Left hindlimb (tissue), 1 donor: ENCODE measurements around the gene CREBL2.
"Not testable (repeated sequence)": the region's sequence is repeated elsewhere in the genome, so short reads cannot be mapped to it uniquely, and the experiment has no call there.

Experiments used
- DNase-seq: peaks from one replicate; pipeline ENCODE4 v3.0.0-alpha.2; 2018

Gene CREBL2

DNA sequence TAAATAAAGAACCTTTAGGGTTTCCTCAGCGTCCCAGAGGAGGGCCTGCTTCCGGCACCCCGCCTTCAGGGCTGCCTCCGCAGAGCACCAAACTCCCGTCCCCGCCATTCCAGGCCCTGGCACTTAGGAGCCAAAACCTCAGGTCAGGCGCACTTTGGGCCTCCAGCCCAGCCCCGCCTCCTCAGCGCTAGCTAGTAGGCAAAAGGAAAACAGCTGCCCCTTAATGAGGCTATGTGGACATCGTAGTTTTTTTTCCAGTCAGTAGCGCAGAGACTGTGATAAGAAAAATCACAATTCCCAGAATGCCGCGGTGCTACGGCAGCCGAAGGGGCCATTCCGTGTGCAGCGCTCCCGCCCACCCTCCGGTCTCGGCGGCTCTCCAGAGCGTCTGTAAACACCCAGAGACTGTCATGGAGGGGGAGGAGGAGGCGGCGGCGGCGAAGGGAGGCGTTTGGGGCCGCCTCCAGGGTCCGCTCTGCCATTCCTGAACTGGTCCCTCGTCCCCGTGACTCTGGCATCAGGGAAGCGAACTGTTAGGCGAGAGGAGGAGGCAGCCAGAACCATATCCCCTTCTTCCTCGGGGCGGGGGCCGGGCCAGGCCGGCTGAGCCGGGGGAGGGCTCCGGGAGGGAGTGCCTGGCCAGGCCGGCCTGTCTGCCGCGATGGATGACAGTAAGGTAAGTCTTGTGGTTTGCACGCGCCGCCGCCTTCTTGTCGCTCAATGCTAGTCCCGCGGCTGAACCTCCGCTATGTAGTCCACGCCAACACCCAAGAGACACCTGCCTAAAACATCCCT is at the start of gene CREBL2:
Gene CREBL2 (plus strand): TSS at position 365 of the 795 bp plus-strand sequence. CDS start 297 bp downstream, at position 662.
- peak; percentile 95 for DNase-seq

DNA sequence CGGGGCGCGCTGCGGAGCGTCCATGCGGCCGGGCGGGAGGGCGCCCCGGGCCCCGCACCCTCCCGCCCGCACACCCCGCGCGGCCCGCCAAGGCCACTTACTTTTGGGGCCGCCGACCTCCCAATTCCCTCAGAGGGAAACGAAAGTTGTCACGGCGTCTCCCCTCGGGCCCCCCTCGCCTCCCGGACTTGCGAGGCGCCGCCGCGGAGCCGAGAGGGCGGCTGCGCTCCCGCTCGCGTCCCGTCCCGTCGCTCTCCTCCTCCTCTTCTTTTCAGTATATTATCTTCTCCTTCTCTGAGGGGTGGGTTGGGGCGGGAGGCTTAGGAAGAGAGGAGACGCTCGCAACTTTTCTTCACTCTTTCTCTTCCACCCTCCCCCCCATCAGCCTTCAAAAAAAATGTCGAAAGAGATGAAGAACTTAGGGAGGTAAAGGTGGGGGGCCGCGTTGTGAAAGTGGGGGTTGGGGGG is 49.6 kb upstream of the CREBL2 start:
- peak; percentile 56 for DNase-seq

GRCh38 chr12:12562585-12563261 is 49.0 kb upstream of the CREBL2 start, which contains the start of gene DUSP16:
DUSP16 (minus strand) TSS chr12:12562863; CDS start chr12:12521098, 41,765 bp downstream.
- peak; percentile 94 for DNase-seq

DNA sequence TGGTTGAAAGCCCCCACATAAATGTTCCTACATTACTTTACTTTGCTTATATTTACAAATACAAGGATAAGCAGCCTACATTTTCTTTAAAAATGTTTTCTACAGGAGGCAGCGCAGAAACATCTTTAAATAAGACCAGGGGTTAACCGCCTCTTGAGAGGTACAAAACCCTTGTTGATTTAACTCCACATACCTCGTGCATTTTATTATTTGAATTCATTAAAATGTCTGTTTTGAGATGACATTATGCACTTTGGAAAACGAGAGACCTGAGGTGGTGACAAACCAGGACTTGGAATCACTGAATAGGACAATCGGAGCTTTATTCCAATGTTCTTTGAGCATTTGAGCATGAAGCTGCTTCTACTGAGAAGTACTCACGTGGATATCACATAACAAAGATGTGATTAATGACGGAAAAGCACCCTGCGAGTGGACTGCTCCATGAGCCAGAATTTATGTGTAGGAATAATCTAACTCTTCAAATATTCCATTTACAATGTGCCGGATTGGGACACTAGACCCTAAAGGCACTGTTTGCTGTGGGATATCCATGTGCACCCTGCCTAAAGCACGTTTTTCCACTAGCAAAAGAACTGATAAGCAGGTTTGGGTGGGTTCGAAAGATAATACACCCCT is 48.3 kb upstream of the CREBL2 start:
- no peak for DNase-seq

DNA sequence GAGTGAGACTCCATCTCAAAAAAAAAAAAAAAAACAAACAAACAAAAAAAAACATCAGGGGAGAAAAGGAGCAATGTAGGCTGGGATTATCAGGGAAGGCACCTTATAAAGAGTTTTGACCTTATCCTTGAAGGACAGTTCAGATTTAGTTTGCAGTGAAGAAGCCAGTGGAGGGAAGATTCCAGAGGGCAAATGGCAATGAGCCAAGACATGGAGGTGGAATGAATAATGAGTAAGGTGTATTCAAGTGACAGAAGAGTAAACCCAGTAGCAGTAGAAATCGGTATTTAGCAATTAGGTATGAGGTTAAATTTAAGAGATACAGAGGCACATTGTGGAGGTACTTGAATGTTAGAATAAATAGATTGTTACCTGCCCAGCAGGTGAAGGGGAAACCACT is 46.8 kb upstream of the CREBL2 start:
- DNase-seq = no peak

DNA sequence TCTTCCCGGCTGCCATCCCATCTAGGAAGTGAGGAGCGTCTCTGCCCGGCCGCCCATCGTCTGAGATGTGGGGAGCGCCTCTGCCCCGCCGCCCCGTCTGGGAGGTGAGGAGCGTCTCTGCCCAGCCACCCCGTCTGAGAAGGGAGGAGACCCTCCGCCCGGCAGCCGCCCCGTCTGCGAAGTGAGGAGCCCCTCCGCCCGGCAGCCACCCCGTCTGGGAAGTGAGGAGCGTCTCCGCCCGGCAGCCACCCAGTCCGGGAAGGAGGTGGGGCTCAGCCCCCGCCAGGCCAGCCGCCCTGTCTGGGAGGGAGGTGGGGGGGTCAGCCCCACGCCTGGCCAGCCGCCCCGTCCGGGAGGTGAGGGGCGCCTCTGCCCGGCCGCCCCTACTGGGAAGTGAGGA is 45.7 kb upstream of the CREBL2 start:
- not testable (repeated sequence) for DNase-seq

DNA sequence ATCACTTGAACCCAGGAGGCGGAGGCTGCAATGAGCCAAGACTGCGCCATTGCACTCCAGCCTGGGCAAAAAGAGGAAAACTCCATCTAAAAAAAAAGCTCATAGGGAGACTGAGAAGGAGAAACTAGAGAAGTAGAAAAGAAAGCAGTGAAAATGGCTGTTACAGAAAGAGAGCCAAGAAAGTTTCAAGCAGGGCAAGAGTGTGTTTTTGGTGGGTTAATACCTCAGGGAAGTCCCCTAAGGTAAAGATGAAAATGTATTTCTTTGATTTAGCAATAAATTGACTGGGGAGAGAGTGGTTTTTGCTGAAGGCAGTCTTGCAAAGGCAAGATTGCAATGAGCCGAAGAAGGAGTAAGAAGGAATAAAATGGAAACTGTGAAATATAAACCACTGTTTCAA is 39.0 kb upstream of the CREBL2 start:
- DNase-seq = no peak

GRCh38 chr12:12577786-12578185 is 33.9 kb upstream of the CREBL2 start:
- no peak for DNase-seq

GRCh38 chr12:12580716-12581115 is 31.0 kb upstream of the CREBL2 start:
- not testable (repeated sequence) for DNase-seq

DNA sequence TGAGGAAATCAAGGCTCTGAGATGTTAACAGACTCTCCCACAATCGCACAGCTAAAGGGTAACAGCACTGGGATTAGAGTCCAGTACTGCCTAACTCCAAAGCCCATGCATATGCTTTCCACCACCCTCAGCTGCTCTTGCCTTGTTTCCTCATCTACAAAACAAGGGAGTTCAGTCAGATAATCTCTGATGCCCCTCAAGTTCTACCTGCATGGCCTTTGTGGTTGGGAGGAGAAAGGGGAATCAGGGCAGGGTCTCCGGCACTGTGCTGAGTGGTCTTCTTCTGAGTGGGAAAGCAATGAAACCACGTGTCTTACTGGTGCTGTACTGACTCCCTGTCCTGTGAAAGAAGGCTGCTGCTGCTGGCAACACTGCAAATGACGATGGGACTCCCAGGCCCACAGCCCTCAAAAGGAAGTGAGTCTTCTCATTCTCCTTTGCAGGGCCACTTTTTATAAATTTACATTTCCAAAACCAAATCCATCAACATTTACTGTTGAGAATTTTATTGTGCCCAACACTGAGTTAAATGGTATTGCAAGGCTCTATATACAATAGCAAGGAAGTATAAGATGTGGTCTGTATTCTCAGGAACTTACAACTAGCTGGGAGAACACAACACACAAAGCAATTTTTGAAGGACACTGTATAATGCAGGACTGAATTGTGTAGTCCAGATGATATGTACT is 29.3 kb upstream of the CREBL2 start:
- DNase-seq = no peak

- no peak for DNase-seq
Measured at GRCh38 chr12:12582895-12583303, 28.8 kb upstream of the CREBL2 start.

DNA sequence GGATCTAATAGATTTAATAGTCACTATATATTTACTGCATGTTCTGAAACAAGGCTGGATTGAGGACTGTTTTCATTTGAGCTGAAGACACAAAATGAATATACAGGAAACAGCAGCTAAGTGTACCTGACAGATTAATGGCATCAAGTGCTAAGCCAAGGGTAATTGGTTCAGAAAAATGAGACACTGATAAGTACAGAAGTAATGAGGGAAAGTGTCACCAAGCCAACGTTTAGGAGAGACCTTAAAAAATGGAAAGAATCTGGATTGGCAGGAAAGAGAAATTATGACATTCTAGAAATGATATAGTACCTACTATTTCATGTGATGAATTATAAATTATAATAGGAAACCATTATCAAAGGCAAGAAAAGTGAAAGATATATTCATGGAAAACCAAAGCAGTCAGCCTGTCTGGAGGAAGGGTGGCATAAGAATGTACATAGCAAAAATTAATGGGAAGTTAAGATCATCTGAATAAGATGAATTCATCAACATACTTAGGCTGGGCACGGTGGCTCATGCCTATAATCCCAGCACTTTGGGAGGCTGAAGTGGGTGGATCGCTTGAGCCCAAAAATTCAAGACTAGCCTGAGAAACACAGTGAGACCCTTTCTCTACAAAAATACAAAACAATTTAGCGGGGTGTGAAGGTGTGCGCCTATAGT is 28.0 kb upstream of the CREBL2 start:
- DNase-seq = no peak

GRCh38 chr12:12585115-12585863 is 26.4 kb upstream of the CREBL2 start:
- no peak for DNase-seq

- peak; percentile 37 for DNase-seq
Measured at GRCh38 chr12:12586879-12587675, 24.6 kb upstream of the CREBL2 start.

DNA sequence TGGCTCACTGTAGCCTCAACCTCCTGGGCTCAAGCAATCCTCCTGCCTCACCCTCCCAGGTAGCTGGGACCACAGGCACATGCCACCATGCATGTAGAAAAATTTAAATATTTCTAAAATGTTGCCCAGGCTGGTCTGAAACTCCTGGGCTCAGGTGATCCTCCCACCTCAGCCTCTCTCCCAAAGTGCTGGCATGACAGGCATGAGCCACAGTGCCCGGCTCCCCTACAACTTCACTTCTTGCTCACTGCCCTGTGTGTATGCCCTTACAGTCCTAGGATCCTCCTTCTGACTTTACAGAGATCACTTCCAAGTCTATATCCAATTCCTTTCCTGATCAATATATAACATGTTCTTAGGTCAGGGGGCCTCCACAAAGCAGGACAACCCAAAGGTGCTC is 23.8 kb upstream of the CREBL2 start:
- DNase-seq = no peak

DNA sequence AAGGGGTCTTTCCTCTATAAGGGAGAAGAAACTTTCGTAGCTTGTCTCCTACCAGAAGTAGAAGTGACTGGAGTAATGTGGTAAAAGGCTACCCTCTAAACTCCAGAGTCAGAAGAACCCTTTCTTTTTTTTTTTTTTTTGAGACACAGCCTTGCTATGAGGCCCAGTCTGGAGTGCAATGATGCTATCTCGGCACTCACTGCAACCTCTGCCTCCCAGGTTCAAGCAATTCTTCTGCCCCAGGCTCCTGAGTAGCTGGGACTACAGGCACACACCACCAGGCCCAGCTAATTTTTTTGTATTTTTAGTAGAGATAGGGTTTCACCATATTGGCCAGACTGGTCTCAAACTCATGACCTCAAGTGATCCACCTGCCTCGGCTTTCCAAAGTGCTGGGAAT is 23.2 kb upstream of the CREBL2 start:
- DNase-seq = not testable (repeated sequence)

DNA sequence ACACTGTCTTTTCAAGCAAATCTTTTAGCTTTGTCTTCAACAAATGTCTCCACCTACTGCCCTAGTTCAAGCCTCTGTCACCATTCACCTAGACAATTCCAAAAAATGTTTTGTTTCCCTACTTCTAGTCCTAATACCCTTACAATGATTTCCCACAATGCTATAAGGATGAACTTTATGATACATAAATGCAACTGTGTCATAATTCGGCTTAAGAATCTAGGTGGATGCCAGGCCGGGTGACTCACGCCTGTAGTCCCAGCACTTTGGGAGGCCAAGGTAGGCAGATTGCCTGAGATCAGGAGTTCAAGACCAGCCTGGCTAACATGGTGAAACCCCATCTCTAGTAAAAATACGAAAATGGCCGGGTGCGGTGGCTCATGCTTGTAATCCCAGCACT is 20.7 kb upstream of the CREBL2 start:
- no peak for DNase-seq

DNA sequence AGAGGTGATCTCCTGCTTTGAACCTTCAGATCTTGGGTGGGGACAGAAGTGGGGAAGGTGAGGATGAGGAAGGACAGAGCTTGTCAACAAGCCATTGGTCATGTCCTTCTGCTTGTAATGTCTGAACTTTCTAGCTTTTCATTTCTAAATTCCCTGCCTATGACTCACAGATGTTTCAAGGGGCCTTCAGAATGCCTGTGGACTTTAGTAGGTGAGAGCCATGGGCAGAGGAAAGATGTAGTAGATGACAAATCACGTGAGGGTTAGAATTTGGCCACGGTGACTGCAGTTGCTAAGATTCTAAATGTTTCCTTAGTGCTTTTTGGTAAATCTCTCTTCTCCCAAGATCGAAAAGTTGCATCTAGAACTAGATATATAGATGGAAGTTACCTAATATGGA is 18.7 kb upstream of the CREBL2 start:
- DNase-seq = no peak

DNA sequence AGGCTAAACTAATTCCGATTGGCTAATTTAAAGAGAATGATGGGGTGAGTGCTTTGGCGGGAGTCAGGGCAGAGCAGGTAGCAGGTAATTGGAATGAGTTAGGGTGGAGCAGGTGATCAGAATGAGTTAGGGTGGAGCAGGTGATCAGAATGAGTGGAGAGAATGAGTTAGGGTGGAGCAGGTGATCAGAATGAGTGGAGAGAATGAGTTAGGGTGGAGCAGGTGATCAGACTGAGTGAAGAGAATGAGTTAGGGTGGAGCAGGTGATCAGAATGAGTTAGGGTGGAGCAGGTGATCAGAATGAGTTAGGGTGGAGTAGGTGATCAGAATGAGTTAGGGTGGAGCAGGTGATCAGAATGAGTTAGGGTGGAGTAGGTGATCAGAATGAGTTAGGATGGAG is 15.7 kb upstream of the CREBL2 start:
- not testable (repeated sequence) for DNase-seq

DNA sequence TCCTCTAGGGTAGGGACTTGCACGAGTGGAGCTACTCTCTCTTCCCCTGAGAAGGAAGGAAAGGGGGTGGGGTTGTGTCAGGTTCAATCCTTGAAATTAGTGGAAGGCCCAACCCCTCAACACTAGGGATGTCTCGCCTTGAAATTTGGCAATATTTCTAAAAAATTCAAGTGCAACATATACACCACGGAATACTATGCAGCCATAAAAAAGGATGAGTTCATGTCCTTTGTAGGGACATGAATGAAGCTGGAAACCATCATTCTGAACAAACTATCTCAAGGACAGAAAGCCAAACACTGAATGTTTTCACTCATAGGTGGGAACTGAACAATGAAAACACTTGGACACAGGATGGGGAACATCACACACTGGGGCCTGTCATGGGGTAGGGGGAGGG is 15.1 kb upstream of the CREBL2 start:
- not testable (repeated sequence) for DNase-seq

DNA sequence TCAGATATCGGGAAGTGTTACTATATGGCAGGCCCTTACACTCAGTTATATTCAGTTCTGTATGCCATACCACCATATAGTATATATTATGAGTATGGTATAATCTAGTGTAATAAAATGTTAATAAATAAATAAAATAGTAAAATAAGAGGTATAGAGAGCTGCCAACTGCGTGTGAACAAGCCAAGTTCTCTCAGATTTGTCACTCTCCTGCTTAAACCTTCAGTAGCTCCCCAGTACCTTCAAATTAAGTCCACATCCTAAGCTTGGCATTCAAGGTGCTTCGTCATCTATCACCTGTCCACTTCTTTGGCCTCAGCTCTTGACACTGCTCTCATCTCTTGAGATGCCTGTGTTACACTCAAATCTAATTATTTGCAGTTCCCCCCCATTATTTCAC is 12.8 kb upstream of the CREBL2 start:
- DNase-seq = no peak
